MCF 10A (cell line): ENCODE data around the gene SENP7. TPM values are rescaled to one million over a fixed set of nuclear protein-coding genes. Genes with fewer than 3 reads are reported as not detected.

Experiments used
- BruUV-seq: library from RNA; stranded (reverse); fragments of 400-500 nt; replicated peaks from 2 replicates; lab custom pipeline; 2021; lab: Mats Ljungman, UMichigan
- CTCF ChIA-PET: fragments of 300-600 bp; sonication (Branson Sonifier 250); formaldehyde crosslinking; extraction: SDS; loops from one replicate; lab custom pipeline; 2021; ENCODE audit warnings: antibody characterized with exemption, inconsistent platforms; lab: Yijun Ruan, JAX
- POLR2A ChIA-PET: fragments of 300-600, 350-650 bp; sonication (Branson Sonifier 250); formaldehyde crosslinking; extraction: SDS; loops from one replicate; lab custom pipeline; 2020; ENCODE audit warnings: antibody characterized with exemption, inconsistent platforms; lab: Yijun Ruan, JAX
- DNase-seq: peaks from one replicate; pipeline ENCODE4 v3.0.0-alpha.2; 2018; ENCODE audit not compliant: unreplicated experiment
- H3K27ac Mint-ChIP-seq: one replicate; pipeline ENCODE4 v1.8.0; 2022; ENCODE audit warnings: mild to moderate bottlenecking, low read depth, mixed read lengths; ENCODE audit not compliant: unreplicated experiment
- H3K27me3 Mint-ChIP-seq: one replicate; pipeline ENCODE4 v1.8.0; 2022; ENCODE audit warnings: mixed read lengths; ENCODE audit not compliant: insufficient read depth, unreplicated experiment
- H3K36me3 Mint-ChIP-seq: one replicate; pipeline ENCODE4 v1.8.0; 2022; ENCODE audit warnings: mild to moderate bottlenecking, moderate library complexity, mixed read lengths; ENCODE audit not compliant: insufficient read depth, unreplicated experiment
- H3K4me1 Mint-ChIP-seq: one replicate; pipeline ENCODE4 v1.8.0; 2022; ENCODE audit warnings: mixed read lengths; ENCODE audit not compliant: insufficient read depth, unreplicated experiment
- H3K4me3 Mint-ChIP-seq: one replicate; pipeline ENCODE4 v1.8.0; 2022; ENCODE audit warnings: mild to moderate bottlenecking, moderate library complexity, mixed read lengths; ENCODE audit not compliant: unreplicated experiment
- H3K9me3 Mint-ChIP-seq: one replicate; pipeline ENCODE4 v1.8.0; 2022; ENCODE audit warnings: mixed read lengths; ENCODE audit not compliant: unreplicated experiment
- intact Hi-C: fragments of 100-400 bp; cut with micrococcal nuclease; formaldehyde crosslinking; loops from 2 replicates; pipeline ENCODE4 v1.14.1; 2022
- total RNA-seq: library from RNA; stranded (reverse); gene quantifications from 2 replicates; pipeline ENCODE4 v1.2.3, GENCODE V29; 2022
- TF ChIP-seq, protein P1 (sequence below): fragments of 200-600 bp; IDR thresholded peaks from one replicate; pipeline ENCODE4 v1.8.0; 2022; ENCODE audit warnings: antibody characterized with exemption, mild to moderate bottlenecking; ENCODE audit not compliant: unreplicated experiment

The SENP7 gene
- total RNA-seq, 1 experiment from 2014 or later: 11.9 TPM

DNA sequence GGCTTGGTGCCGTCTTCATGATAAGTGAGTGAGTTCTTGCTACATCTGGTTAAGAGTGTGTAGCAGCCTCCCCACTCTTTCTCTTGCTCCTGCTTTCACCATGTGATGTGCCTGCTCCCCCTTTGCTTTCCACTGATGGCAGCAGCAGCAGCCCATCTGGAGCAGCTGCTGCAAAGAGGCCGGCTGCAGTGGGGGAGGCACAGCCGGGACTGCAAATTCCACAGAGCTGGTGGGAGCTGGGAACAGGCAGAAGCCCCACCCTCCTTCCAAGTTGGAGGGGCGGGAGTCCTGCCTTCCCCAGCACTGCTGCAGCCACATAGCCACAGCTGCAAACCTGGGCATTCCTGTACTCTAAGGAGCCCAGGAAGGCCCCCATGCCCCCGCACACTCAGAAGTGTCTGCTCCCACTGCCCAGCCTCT is 129.8 kb downstream of the SENP7 start:
- Mint-ChIP-seq H3K36me3 (peaks cover 7% of the 10 kb centered on the region), H3K4me1 (no peaks in the 10 kb centered on the region), H3K9me3 (peaks cover 5% of the 10 kb centered on the region), H3K4me3 (no peak overlapping the region), H3K27me3 (no peaks in the 10 kb centered on the region), H3K27ac (no peak overlapping the region)
- intact Hi-C loops: loop anchor here (5.0 to 10.0 kb wide), 3 partner anchors 178 to 561 kb away; no protein-coding TSS in a partner anchor
- TF ChIP-seq, protein P1, sequence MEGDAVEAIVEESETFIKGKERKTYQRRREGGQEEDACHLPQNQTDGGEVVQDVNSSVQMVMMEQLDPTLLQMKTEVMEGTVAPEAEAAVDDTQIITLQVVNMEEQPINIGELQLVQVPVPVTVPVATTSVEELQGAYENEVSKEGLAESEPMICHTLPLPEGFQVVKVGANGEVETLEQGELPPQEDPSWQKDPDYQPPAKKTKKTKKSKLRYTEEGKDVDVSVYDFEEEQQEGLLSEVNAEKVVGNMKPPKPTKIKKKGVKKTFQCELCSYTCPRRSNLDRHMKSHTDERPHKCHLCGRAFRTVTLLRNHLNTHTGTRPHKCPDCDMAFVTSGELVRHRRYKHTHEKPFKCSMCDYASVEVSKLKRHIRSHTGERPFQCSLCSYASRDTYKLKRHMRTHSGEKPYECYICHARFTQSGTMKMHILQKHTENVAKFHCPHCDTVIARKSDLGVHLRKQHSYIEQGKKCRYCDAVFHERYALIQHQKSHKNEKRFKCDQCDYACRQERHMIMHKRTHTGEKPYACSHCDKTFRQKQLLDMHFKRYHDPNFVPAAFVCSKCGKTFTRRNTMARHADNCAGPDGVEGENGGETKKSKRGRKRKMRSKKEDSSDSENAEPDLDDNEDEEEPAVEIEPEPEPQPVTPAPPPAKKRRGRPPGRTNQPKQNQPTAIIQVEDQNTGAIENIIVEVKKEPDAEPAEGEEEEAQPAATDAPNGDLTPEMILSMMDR: no peak
- ChIA-PET CTCF (interaction anchor here (0.6 kb wide), 1 partner anchor 9 kb away, joined by 3 read pairs; no protein-coding TSS in a partner anchor), POLR2A (no interaction called here)
- no peak for DNase-seq
- no TSS peak for BruUV-seq

DNA sequence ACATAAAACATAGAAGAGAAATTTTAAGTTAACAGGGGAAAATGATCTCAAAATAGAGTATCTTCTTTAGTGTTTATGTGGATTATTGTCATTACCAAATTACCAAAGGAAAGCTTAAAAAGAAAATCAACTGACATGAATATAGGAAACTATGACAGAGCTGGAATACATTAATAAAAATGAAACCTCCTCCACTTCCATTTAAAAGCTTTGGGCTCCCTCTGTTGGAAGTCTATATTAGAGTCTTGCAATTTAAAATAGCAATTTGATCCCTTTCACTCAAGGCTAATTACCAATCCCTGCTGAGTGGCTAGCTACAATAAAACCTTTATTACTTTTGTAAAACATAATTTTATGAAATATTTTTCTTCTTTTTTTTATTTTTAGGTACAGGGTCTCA is 131.2 kb downstream of the SENP7 start:
- Mint-ChIP-seq H3K4me1 (no peaks in the 10 kb centered on the region), H3K9me3 (peaks cover 8% of the 10 kb centered on the region), H3K4me3 (no peak overlapping the region), H3K27me3 (no peaks in the 10 kb centered on the region), H3K36me3 (peaks cover 7% of the 10 kb centered on the region), H3K27ac (no peak overlapping the region)
- ChIA-PET CTCF (interaction anchor here (0.6 to 1.3 kb wide), 9 partner anchors 9 to 1065 kb away, joined by 3 to 5 read pairs (median 3); no protein-coding TSS in a partner anchor), POLR2A (no interaction called here)
- DNase-seq: peak; percentile 51
- no TSS peak for BruUV-seq
- intact Hi-C loops: loop anchor here (5.0 to 10.0 kb wide), 3 partner anchors 177 to 560 kb away; no protein-coding TSS in a partner anchor
- TF ChIP-seq, protein P1: peak; percentile 30

DNA sequence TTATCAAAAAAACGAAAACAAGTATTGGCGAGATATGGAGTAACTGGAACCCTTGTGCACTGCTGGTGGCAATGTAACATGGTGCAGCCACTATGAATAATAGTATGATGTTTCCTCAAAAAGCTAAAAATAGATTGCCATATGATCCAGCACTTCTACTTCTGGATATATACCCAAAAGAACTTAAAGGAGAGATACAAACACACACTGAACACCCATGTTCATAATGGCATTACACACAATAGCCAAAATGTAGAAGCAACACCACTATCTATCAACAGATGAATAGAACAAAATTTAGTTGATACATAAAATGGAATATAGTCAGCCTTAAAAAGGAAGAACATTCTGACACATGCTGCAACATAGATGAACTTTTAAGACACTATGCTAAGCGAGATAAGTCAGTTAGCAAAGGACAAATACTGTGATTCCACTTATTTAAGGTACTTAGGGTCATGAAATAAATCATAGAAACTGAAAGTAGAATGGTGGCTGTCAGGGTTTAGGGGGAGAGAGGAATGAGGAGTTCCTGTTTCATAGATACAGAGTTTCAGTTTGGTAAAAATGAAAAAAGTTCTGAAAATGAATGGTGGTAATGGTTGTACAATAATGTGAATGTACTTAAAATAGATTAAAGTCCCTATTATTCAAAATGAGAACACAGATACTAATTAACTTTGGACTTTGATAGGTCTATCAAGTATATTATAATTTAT is 133.2 kb downstream of the SENP7 start:
- H3K27me3 Mint-ChIP-seq: no peaks in the 10 kb centered on the region
- TF ChIP-seq, protein P1: no peak
- intact Hi-C loops: loop anchor here (5.0 to 10.0 kb wide), 3 partner anchors 175 to 558 kb away; no protein-coding TSS in a partner anchor
- no peaks in the 10 kb centered on the region for H3K4me1 Mint-ChIP-seq
- H3K36me3 Mint-ChIP-seq: peaks cover 7% of the 10 kb centered on the region
- CTCF ChIA-PET: no interaction called here
- H3K27ac Mint-ChIP-seq: no peak overlapping the region
- peaks cover 8% of the 10 kb centered on the region for H3K9me3 Mint-ChIP-seq
- no TSS peak for BruUV-seq
- POLR2A ChIA-PET: no interaction called here
- no peak overlapping the region for H3K4me3 Mint-ChIP-seq
- DNase-seq: no peak

DNA sequence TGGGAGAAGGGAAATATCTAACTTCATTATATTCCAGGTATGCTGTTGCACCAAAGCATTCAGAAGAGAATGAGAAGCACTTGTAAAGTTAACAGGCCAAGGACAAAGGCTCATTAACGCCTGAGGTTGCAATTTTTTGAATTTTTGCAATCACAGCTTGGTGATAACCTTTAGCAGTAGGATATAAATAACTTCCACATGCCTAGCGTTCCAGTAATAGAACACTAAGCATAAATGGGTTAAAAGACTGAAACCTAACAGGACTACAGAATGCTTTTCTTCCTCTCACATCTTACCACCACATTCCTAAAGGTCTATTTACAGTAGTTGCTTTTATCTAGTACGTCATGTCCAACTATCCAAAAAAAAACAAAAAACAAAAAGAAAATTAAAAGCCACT is 135.2 kb downstream of the SENP7 start:
- H3K4me1 Mint-ChIP-seq: no peaks in the 10 kb centered on the region
- no peak for DNase-seq
- peaks cover 8% of the 10 kb centered on the region for H3K9me3 Mint-ChIP-seq
- no peaks in the 10 kb centered on the region for H3K27me3 Mint-ChIP-seq
- ChIA-PET POLR2A (no interaction called here), CTCF (interaction anchor here (1.0 kb wide), 1 partner anchor 12 kb away, joined by 3 read pairs; no protein-coding TSS in a partner anchor)
- no peak overlapping the region for H3K4me3 Mint-ChIP-seq
- TF ChIP-seq, protein P1: no peak
- no TSS peak for BruUV-seq
- H3K36me3 Mint-ChIP-seq: no peaks in the 10 kb centered on the region
- H3K27ac Mint-ChIP-seq: no peak overlapping the region
- intact Hi-C loops: no loop called here
